GM19193 (cell line): Measurements from ENCODE around the gene C14orf119.
A peak's percentile ranks its signal among the peaks of the same experiment; 100 is the strongest.

ENCODE experiments used
- POLR2A ChIP-seq: IDR thresholded peaks from 4 replicates; pipeline ENCODE4 v1.6.1; 2011; ENCODE audit not compliant: insufficient read depth, insufficient read length; ENCODE audit errors: extremely low read depth

Gene C14orf119

GRCh38 chr14:23095196-23096108, at the start of gene C14orf119:
TSS of gene C14orf119 (plus strand) at chr14:23095505. CDS start at chr14:23097659, 2,154 bp downstream.
- peak; percentile 45 for TF ChIP-seq POLR2A

GRCh38 chr14:23047034-23047634, 48.2 kb upstream of the C14orf119 start:
- TF ChIP-seq POLR2A, result no peak

GRCh38 chr14:23047751-23048693, 47.3 kb upstream of the C14orf119 start:
- no peak for TF ChIP-seq POLR2A

GRCh38 chr14:23049011-23049410, 46.3 kb upstream of the C14orf119 start:
- no peak for TF ChIP-seq POLR2A

GRCh38 chr14:23051141-23052057, 43.9 kb upstream of the C14orf119 start:
- no peak for TF ChIP-seq POLR2A

- no peak for TF ChIP-seq POLR2A
These were observed 43.1 kb upstream of the C14orf119 start for GRCh38 chr14:23052182-23052623.

GRCh38 chr14:23052671-23053070, 42.6 kb upstream of the C14orf119 start:
- no peak for TF ChIP-seq POLR2A

- no peak for TF ChIP-seq POLR2A
These were observed 41.9 kb upstream of the C14orf119 start for GRCh38 chr14:23053426-23053825.

- TF ChIP-seq POLR2A, result no peak
These were observed 41.1 kb upstream of the C14orf119 start for GRCh38 chr14:23054000-23054811.

- no peak for TF ChIP-seq POLR2A
These were observed 40.2 kb upstream of the C14orf119 start for GRCh38 chr14:23055147-23055550.

GRCh38 chr14:23055621-23056144, 39.6 kb upstream of the C14orf119 start:
- no peak for TF ChIP-seq POLR2A

- TF ChIP-seq POLR2A, result no peak
These were observed 39.0 kb upstream of the C14orf119 start for GRCh38 chr14:23056145-23056955.
